ENCODE data around the gene UCK2.

- TF ChIP-seq NR3C1 (IDR thresholded peaks at IDR 0.05) (no peak), RCOR1 (IDR thresholded peaks at IDR 0.05; ENCODE audit: low read depth, low read length) (no peak), SMC3 (IDR thresholded peaks at IDR 0.05) (no peak), NFE2L2 (conservative IDR thresholded peaks at IDR 0.05; ENCODE audit: low read length) (no peak), RAD21 (conservative IDR thresholded peaks at IDR 0.05 in 1 of 2, IDR thresholded peaks at IDR 0.05 in 1 of 2) (no peak), CTCF (IDR thresholded peaks at IDR 0.05) (no peak), POLR2A (IDR thresholded peaks at IDR 0.05; ENCODE audit: low read length) (no peak), RARB (CRISPR knock-in tag; IDR thresholded peaks at IDR 0.05) (no peak), CBX8 (IDR thresholded peaks at IDR 0.05) (no peak), ELK1 (IDR thresholded peaks at IDR 0.05; ENCODE audit: low read depth, low read length) (no peak), CHD2 (IDR thresholded peaks at IDR 0.05; ENCODE audit: low read length, partially characterized antibody) (no peak), PHF8 (IDR thresholded peaks at IDR 0.05; ENCODE audit: borderline replicate concordance, low read depth) (no peak), EP300 (IDR thresholded peaks at IDR 0.05) (no peak), FOSL2 (IDR thresholded peaks at IDR 0.05) (no peak), FOSL2 (CRISPR knock-in tag; IDR thresholded peaks at IDR 0.05) (no peak)
Observed at GRCh38 chr1:165816826-165817497, 10.5 kb upstream of the UCK2 start.

Data from A549 (cell line).